Suprapubic skin (tissue), 4 donors: Measurements from ENCODE around the gene GPR135. TPM values are rescaled to one million over a fixed set of nuclear protein-coding genes. Genes with fewer than 3 reads are reported as not detected.

Source experiments
- DNase-seq, 2 donors: peaks; one replicate each; pipeline ENCODE4 v3.0.0-alpha.2; 2019; ENCODE audit warnings: low spot score in 2 of 2
- H3K27ac ChIP-seq: fragments of 200-600 bp; sonication (generic); one replicate; pipeline ENCODE4 v1.5.1; 2019
- H3K27me3 ChIP-seq: fragments of 200-600 bp; sonication (generic); one replicate; pipeline ENCODE4 v1.5.1; 2019
- H3K36me3 ChIP-seq: fragments of 200-600 bp; sonication (generic); one replicate; pipeline ENCODE4 v1.5.1; 2019
- H3K4me1 ChIP-seq: fragments of 200-600 bp; sonication (generic); one replicate; pipeline ENCODE4 v1.5.1; 2019
- H3K4me3 ChIP-seq: fragments of 200-600 bp; sonication (generic); one replicate; pipeline ENCODE4 v1.5.1; 2019; ENCODE audit warnings: mild to moderate bottlenecking
- H3K9me3 ChIP-seq: fragments of 200-600 bp; sonication (generic); one replicate; pipeline ENCODE4 v1.5.1; 2019
- CTCF ChIP-seq, 2 donors: fragments of 200-600 bp in 1 of 2; fragments of 450-650 bp in 1 of 2; sonication (generic) in 1 of 2; IDR thresholded peaks; one replicate each; pipeline ENCODE4 v1.5.1; 2016 to 2019; ENCODE audit warnings: antibody characterized with exemption in 2 of 2, mild to moderate bottlenecking in 1 of 2, moderate library complexity in 1 of 2
- EP300 ChIP-seq: sonication (generic); formaldehyde crosslinking; IDR thresholded peaks from one replicate; pipeline ENCODE4 v1.6.1; 2017; ENCODE audit warnings: antibody characterized with exemption
- POLR2A ChIP-seq, 2 donors: fragments of 450-650 bp; IDR thresholded peaks; one replicate each; pipeline ENCODE4 v1.6.1; 2017; ENCODE audit warnings: antibody characterized with exemption in 2 of 2, mild to moderate bottlenecking in 2 of 2, moderate library complexity in 2 of 2
- POLR2AphosphoS5 ChIP-seq, 3 donors: sonication (generic); formaldehyde crosslinking; IDR thresholded peaks; one replicate each; pipeline ENCODE4 v1.6.1; 2017; ENCODE audit warnings: antibody characterized with exemption in 3 of 3
- WGBS: methylation state at CpG from one replicate; pipeline ENCODE4 v1.1.5; 2018; 5-methylcytosine and 5-hydroxymethylcytosine counted together
- total RNA-seq, 4 donors: library from RNA; depleted of rRNA; stranded (reverse); fragments of >200 nt; gene quantifications; one replicate each; pipeline ENCODE4 v1.1.0, GENCODE V29; 2016

Gene GPR135
- total RNA-seq, 4 donors from 2014 or later, result 1.3 to 5.9 (median 2.4) TPM

DNA sequence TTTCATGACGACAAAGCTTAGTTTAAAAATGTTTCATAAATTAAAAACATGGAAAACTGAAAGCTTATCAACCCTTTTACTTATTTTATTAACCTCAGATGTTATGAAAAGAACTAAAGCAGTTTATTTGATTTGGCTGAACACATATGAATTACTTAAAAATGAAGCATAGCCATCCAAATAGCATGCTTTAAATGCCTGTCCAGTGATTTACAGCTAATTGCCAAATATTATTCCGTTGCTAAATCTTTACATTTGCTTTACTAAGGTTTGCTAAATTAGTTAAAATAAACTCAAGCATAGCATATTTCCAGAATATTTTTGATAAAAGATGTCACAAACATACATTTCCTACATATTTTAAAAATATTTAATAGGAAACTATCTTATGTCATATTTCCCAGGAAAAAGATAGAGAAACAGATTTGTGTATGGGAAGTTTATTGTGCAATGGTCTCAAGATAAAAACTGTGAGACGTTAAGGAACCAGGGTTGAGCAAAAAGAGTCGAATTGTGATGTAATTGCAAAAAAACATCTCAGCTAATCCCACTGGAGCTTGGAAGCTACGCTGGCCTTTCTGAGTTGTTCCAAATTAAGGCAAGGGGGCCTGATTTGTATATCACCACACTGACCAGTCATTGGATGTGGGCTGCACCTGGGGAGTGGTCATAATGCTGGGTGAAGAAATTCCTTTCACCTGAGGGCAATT is 25.8 kb downstream of the GPR135 start:
- H3K27ac ChIP-seq, result no peak overlapping the region
- no peak overlapping the region for H3K4me3 ChIP-seq
- H3K9me3 ChIP-seq, result no peaks in the 10 kb centered on the region
- H3K4me1 ChIP-seq, result no peaks in the 10 kb centered on the region
- WGBS, result 60% methylated on average over 5 of the region's 5 CpGs
- no peaks in the 10 kb centered on the region for H3K36me3 ChIP-seq
- TF ChIP-seq CTCF (IDR thresholded peaks at IDR 0.05), result no peak
- no peak for TF ChIP-seq POLR2A (IDR thresholded peaks at IDR 0.05)
- TF ChIP-seq POLR2AphosphoS5 (IDR thresholded peaks at IDR 0.05), result no peak
- TF ChIP-seq EP300, result no peak
- no peaks in the 10 kb centered on the region for H3K27me3 ChIP-seq
- DNase-seq, result no peak

- Histone ChIP-seq H3K36me3 (no peaks in the 10 kb centered on the region), H3K4me3 (no peak overlapping the region), H3K27me3 (no peaks in the 10 kb centered on the region), H3K4me1 (no peaks in the 10 kb centered on the region), H3K9me3 (no peaks in the 10 kb centered on the region), H3K27ac (no peak overlapping the region)
- TF ChIP-seq CTCF (IDR thresholded peaks at IDR 0.05) (no peak), POLR2AphosphoS5 (IDR thresholded peaks at IDR 0.05) (no peak), EP300 (no peak), POLR2A (IDR thresholded peaks at IDR 0.05) (no peak)
- no peak for DNase-seq
- WGBS, result 90% methylated on average over 1 of the region's 1 CpG
Measured at GRCh38 chr14:59438195-59438647, 27.0 kb downstream of the GPR135 start.

- no peak overlapping the region for H3K27ac ChIP-seq
Measured at GRCh38 chr14:59435987-59436386, 29.2 kb downstream of the GPR135 start.

GRCh38 chr14:59435101-59435500 is 30.1 kb downstream of the GPR135 start:
- TF ChIP-seq POLR2AphosphoS5 (IDR thresholded peaks at IDR 0.05), result no peak
- no peak for TF ChIP-seq CTCF (IDR thresholded peaks at IDR 0.05)
- TF ChIP-seq POLR2A (IDR thresholded peaks at IDR 0.05), result no peak
- no peak for TF ChIP-seq EP300
- Histone ChIP-seq H3K27ac (no peak overlapping the region), H3K36me3 (no peaks in the 10 kb centered on the region), H3K4me1 (no peaks in the 10 kb centered on the region), H3K9me3 (no peaks in the 10 kb centered on the region), H3K4me3 (no peak overlapping the region), H3K27me3 (no peaks in the 10 kb centered on the region)
- DNase-seq, result no peak
- 80% methylated on average over 3 of the region's 3 CpGs for WGBS

More at GRCh38 chr14:59435987-59436386, 29.2 kb downstream of the GPR135 start:
- TF ChIP-seq EP300 (no peak), POLR2AphosphoS5 (IDR thresholded peaks at IDR 0.05) (no peak), CTCF (IDR thresholded peaks at IDR 0.05) (no peak), POLR2A (IDR thresholded peaks at IDR 0.05) (no peak)
- Histone ChIP-seq H3K36me3 (no peaks in the 10 kb centered on the region), H3K9me3 (no peaks in the 10 kb centered on the region), H3K4me3 (no peak overlapping the region), H3K4me1 (no peaks in the 10 kb centered on the region), H3K27me3 (no peaks in the 10 kb centered on the region)
- WGBS, result 82% methylated on average over 1 of the region's 1 CpG
- no peak for DNase-seq

GRCh38 chr14:59429790-59430189 is 35.4 kb downstream of the GPR135 start:
- 70% methylated on average over 4 of the region's 4 CpGs for WGBS
- H3K27me3 ChIP-seq, result no peaks in the 10 kb centered on the region
- H3K36me3 ChIP-seq, result no peaks in the 10 kb centered on the region
- TF ChIP-seq POLR2AphosphoS5 (IDR thresholded peaks at IDR 0.05) (no peak), EP300 (no peak), CTCF (IDR thresholded peaks at IDR 0.05) (no peak), POLR2A (IDR thresholded peaks at IDR 0.05) (no peak)
- no peak for DNase-seq
- peaks cover 6% of the 10 kb centered on the region for H3K4me1 ChIP-seq
- H3K9me3 ChIP-seq, result no peaks in the 10 kb centered on the region
- H3K27ac ChIP-seq, result no peak overlapping the region
- H3K4me3 ChIP-seq, result no peak overlapping the region
